Measurements from ENCODE around the gene LMAN2.
"Not testable (repeated sequence)": the region's sequence is repeated elsewhere in the genome, so short reads cannot be mapped to it uniquely, and the experiment has no call there.

LMAN2 gene

DNA sequence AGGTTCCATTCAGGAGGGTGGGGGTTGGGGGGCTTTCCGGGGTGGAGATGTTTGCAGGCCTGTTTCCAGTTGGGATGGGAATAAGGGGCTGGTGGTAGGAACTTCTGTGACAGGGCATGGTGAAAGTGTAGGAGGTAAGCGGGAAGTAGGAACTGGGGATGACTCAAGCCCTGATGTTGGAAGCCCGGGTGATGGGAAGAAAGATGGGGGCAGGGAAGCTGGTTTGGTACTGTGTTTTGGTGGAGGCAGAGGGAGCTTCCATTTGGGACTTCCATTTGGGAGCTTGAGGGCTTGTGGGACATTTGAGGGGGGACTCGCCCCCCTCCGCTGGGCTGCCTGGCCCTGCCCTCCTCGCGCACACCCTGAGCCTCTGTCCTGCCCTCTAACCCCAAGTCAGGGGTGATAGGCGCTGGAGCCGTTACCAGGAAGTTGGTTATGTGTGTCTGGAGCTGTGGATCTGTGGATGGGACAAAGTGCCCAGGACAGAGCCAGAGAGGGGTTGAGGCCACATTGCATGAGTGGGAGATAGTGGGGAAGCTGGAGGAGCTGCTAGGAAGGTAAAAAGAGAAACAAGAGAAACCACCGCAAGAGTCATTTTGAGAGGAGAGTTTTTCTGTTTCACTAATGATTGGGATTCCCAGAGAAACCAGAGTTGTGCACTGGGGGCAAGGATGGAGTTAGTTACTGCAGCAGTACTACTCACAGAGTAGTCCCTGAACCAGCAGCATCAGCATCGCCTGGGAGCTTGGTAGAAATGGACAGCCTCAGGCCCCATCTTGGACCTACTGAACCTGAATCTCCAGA lies 12.9 kb upstream of the LMAN2 start:
- no peak for DNase-seq

DNA sequence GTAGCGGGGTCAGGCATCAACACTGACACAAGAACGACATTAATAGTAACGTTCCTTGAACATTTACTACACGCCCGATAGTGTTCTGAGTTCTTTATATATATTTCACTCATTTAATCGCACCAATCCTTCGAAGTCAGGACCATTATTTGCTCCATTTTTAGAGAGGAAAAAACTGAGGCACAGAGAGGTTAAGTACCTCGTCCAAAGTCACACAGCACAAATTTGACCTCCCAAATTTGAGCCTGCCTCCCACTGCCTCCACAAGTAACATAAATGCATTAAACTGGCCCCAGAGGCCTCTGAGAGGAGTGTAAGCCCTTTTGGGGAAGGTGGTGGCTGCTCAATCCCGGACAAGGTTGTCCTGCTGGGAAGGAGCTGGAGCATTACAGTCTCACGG lies 12.1 kb upstream of the LMAN2 start:
- DNase-seq, result no peak

- no peak for DNase-seq
Measured at GRCh38 chr5:177362610-177363507, 11.4 kb upstream of the LMAN2 start.

DNA sequence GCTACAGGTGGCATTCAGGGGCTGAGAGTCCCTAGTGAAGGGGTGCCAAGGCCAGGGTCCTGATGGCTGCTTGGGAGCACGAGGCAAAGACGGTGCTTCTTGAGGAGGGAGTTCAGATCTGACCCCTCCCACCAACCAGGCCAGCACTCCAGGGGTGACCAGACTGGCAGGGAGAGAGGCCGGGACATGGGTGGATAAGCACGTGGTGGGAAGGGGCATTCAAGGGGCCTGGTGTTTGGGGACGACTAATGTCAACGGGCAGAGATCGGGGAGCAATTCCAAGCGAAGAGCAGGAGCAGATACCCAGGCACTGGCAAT lies 10.8 kb upstream of the LMAN2 start:
- no peak for DNase-seq

GRCh38 chr5:177361418-177362291 lies 10.2 kb upstream of the LMAN2 start:
- DNase-seq, result no peak

- DNase-seq, result not testable (repeated sequence)
Measured at GRCh38 chr5:177360740-177361139, 9.3 kb upstream of the LMAN2 start.

DNA sequence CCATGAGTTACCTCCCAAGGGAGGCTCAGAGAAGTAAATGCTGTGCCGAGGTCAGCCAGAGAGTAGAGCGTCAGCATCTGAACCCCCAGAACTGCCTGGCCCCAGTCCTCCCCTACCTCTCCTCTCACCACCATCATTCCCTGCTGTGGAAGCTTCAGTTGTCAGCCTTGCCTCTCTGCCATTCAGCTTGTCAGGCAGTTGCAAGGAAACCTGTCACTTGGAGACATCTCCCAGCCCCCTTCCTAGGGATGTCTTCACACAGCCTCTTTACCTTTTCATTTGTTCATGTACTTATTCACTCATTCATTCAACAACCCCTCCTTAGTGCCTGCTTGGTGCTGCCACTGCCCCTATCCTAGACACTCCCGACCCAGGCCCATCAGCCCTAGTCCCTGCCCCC lies 8.4 kb upstream of the LMAN2 start:
- no peak for DNase-seq

GRCh38 chr5:177359451-177359851 lies 8.0 kb upstream of the LMAN2 start:
- no peak for DNase-seq

DNA sequence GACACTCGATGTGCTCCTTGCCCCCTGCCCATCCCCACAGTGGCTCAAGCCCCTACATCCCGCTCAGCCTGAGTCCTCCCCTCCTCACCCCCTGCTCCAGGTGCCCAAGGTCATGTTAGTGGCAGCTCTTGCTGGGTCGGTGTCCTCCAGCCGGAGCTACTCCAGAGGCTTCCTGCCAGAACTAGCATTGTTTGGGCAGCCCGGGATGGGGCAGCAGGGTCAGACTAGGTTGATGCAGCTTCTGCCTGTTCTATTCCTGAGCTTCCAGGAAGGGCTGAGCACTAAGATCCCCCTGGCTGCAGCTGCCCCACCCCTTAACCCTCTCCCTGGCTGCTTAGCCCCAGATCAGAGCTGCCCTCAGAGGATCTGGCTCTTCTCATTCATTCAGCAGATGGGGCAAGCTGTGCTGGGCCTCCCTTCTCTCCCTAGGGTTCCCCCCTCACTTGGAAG lies 6.9 kb upstream of the LMAN2 start:
- no peak for DNase-seq

DNA sequence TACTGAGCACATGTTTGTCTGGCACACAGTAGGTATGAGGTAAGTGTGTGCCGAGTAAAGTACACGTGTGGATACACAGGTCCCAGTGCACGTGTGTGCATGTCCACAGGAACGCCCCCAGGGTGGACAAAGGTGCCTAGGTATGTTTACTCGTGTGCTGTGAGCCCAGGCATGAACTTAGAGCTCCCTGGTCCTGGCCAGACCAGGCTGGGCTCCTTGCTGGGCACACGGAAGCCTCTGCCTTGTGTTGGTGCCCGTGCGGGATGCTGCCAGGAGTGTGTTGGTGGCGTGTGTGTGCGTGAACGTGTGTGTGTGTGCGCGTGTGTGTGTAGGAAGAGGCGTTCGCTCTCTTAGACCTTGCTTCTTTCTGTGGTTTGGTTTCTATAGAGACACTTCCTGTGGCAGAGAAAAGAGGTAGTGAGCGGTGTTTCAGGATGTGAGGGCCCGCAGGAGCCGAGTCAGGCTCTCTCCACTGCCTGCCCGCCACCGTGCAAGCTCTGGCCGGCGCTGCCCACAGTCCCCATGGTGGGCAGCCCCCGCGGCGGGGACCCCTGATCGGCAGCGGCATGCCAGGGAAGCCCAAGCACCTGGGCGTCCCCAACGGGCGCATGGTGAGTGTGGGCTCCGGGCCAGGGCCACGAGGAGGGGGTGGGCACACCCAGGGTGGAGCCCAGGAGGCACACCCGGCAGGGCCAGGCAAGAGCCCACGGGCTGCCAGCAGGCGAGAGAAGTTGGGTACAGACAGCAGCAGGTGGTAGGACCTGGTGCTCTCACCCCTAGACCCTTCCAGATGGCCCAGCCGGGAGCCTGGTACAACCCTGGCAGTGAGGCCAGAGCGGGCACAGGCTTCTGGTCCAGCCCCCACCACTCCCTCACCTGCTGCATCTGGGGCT lies 6.2 kb upstream of the LMAN2 start, which contains the start of gene RGS14:
Gene RGS14 (plus strand): TSS at position 466 of the 893 bp plus-strand sequence. CDS start 101 bp downstream, at position 567.
- DNase-seq, result peak; percentile 80

DNA sequence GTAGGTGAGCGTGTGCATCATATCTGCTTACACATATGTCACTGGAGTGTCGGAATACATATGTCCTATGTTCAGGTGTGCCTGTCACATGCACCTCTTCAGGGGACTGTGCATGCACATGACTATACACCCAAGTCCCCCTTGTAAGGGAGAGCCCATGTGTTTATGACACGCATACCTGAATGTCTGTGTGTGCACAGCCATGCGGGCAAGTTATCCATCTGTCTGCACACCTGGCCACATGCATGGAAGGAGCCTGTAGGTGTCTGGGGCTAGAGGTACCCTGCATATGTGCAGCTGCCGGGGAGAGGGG lies 5.6 kb upstream of the LMAN2 start:
- DNase-seq, result no peak

- peak; percentile 45 for DNase-seq
Measured at GRCh38 chr5:177356746-177357145, 5.3 kb upstream of the LMAN2 start.

- no peak for DNase-seq
Measured at GRCh38 chr5:177355868-177356168, 4.3 kb upstream of the LMAN2 start.

DNA sequence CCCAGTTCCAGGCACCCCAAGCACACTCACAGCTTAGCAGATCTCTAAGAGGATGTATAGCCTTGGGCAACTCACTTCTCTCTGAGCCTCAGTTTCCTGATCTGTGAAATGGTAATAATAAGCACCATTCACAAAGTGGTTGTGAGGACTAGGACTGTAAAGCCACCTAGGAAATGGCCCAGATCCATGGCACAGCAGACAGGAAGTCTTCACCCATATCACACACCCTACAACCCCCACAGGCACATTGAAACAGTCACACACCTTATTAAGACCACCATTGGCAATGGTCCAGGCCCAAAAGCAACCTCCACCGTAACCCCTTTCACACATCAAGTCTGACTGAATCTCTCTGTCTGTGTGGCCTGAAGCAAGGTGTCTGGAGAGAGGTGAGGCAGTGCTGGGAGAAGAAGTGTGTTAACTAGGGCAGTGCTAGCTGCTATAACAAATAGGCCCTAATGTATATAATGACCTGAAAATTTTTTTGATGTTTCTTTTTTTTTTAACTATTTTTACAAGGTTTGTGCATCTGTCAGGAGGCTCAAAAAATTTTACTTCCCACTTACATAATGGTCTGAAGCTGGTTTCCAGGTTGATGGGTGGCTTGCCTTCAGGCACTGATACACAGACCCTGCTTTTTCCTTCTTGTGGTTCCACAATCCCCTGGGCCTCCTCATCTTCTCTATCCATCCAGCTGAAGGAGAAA lies 3.8 kb upstream of the LMAN2 start:
- no peak for DNase-seq

- no peak for DNase-seq
Measured at GRCh38 chr5:177354711-177355110, 3.2 kb upstream of the LMAN2 start.

- no peak for DNase-seq
Measured at GRCh38 chr5:177354256-177354655, 2.8 kb upstream of the LMAN2 start.

GRCh38 chr5:177353093-177353492 lies 1.6 kb upstream of the LMAN2 start:
- no peak for DNase-seq

GRCh38 chr5:177350776-177351391 lies 584 bp downstream of the LMAN2 start:
- no peak for DNase-seq

- no peak for DNase-seq
Measured at GRCh38 chr5:177349762-177350161, 1.7 kb downstream of the LMAN2 start.

DNA sequence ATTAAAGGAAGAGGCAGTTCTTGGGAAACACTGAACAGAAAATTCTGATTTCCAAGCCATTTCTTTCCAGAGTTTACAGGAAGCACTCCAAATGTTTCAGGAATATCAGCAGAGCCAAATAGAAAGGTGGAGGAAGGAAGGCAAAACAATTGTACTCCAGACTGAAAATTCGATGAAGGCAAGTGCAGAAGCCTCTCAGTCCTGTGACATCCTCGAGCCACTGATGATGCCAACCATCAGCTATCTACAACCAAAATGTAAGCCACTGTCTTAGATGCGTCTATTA lies 2.2 kb downstream of the LMAN2 start:
- DNase-seq, result no peak

GRCh38 chr5:177347699-177348098 lies 3.8 kb downstream of the LMAN2 start:
- no peak for DNase-seq

DNA sequence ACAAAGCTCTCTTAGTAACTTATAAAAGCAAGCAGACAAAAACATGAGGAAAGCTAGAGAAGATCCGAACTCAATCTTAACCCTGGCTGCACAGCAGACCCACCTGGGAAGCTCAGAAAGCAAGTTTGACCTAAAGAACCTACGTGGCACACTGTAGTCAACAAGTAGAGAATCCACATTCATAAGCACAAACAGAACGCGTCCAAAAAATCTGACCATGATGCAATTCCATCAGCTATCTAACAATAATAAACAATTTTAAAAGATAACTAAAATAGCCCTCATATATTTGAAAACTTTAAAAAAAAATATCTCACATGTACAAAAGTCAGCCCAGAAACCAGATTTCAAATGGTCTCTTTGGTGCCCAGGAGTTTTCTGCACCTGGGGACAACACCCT lies 4.6 kb downstream of the LMAN2 start:
- no peak for DNase-seq

All from KG1 (cell line).